HEK293 (cell line): Measurements from ENCODE around the gene PPFIA3.

Experiments used
- KLF10 ChIP-seq: fragments of 450-650 bp; IDR thresholded peaks from 2 replicates; pipeline ENCODE4 v1.5.1; 2018; ENCODE audit warnings: missing biosample characterization, mild to moderate bottlenecking, missing genetic modification characterization
- KLF9 ChIP-seq: fragments of 450-650 bp; formaldehyde crosslinking; IDR thresholded peaks from 2 replicates; pipeline ENCODE4 v1.5.1; 2016; ENCODE audit warnings: missing biosample characterization, missing genetic modification characterization, low read depth
- ZBTB17 ChIP-seq: fragments of 450-650 bp; formaldehyde crosslinking; IDR thresholded peaks from 2 replicates; pipeline ENCODE4 v1.5.1; 2016; ENCODE audit warnings: missing biosample characterization, missing genetic modification characterization
- ZNF146 ChIP-seq: fragments of 450-650 bp; formaldehyde crosslinking; IDR thresholded peaks from 2 replicates; pipeline ENCODE4 v1.5.1; 2016; ENCODE audit warnings: missing biosample characterization, missing genetic modification characterization
- ZNF211 ChIP-seq: fragments of 450-650 bp; formaldehyde crosslinking; IDR thresholded peaks from 2 replicates; pipeline ENCODE4 v1.5.1; 2016; ENCODE audit warnings: low read depth, missing biosample characterization, missing genetic modification characterization
- ZNF830 ChIP-seq: fragments of 450-650 bp; IDR thresholded peaks from 2 replicates; pipeline ENCODE4 v1.5.0; 2018; ENCODE audit warnings: missing biosample characterization, missing genetic modification characterization, low read depth, mild to moderate bottlenecking, moderate library complexity
- ZNF843 ChIP-seq: fragments of 450-650 bp; formaldehyde crosslinking; IDR thresholded peaks from 2 replicates; pipeline ENCODE4 v1.5.1; 2016; ENCODE audit warnings: missing biosample characterization, missing genetic modification characterization
- TF ChIP-seq, protein P1 (sequence below): fragments of 450-650 bp; formaldehyde crosslinking; IDR thresholded peaks from 2 replicates; pipeline ENCODE4 v1.5.1; 2016; ENCODE audit warnings: missing biosample characterization, missing genetic modification characterization
- TF ChIP-seq, protein P2 (sequence below): fragments of 450-650 bp; formaldehyde crosslinking; IDR thresholded peaks from 2 replicates; pipeline ENCODE4 v1.5.1; 2017; ENCODE audit warnings: missing biosample characterization, missing genetic modification characterization
- TF ChIP-seq, protein P3 (sequence below): fragments of 450-650 bp; formaldehyde crosslinking; IDR thresholded peaks from 2 replicates; pipeline ENCODE4 v1.5.1; 2016; ENCODE audit warnings: missing biosample characterization, missing genetic modification characterization
- TF ChIP-seq, protein P4 (sequence below): fragments of 450-650 bp; formaldehyde crosslinking; IDR thresholded peaks from 2 replicates; pipeline ENCODE4 v1.5.1; 2016; ENCODE audit warnings: missing biosample characterization, missing genetic modification characterization

DNA sequence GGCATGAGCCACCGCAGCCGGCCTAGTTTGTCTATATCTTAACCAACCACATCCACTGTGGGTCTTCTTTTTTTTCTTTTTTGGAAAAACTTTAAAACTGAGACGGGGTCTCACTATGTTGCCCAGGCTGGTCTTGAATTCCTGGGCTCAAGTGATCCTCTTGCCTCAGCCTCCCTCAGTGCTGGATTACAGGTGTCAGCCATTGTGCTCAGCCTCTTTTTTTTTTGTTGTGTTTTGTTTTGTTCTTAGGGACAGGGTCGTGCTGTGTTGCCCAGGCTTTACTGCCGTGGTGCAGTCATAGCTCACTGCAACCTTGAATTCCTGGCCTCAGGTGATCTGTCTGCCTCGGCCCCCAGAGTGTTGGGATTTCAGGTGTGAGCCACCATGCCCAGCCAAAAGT, 26.7 kb upstream of the PPFIA3 start:
- TF ChIP-seq, protein P1, sequence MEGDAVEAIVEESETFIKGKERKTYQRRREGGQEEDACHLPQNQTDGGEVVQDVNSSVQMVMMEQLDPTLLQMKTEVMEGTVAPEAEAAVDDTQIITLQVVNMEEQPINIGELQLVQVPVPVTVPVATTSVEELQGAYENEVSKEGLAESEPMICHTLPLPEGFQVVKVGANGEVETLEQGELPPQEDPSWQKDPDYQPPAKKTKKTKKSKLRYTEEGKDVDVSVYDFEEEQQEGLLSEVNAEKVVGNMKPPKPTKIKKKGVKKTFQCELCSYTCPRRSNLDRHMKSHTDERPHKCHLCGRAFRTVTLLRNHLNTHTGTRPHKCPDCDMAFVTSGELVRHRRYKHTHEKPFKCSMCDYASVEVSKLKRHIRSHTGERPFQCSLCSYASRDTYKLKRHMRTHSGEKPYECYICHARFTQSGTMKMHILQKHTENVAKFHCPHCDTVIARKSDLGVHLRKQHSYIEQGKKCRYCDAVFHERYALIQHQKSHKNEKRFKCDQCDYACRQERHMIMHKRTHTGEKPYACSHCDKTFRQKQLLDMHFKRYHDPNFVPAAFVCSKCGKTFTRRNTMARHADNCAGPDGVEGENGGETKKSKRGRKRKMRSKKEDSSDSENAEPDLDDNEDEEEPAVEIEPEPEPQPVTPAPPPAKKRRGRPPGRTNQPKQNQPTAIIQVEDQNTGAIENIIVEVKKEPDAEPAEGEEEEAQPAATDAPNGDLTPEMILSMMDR (tag by site-specific recombination) = no peak
- no peak for TF ChIP-seq KLF9 (tag by site-specific recombination)
- TF ChIP-seq, protein P2, sequence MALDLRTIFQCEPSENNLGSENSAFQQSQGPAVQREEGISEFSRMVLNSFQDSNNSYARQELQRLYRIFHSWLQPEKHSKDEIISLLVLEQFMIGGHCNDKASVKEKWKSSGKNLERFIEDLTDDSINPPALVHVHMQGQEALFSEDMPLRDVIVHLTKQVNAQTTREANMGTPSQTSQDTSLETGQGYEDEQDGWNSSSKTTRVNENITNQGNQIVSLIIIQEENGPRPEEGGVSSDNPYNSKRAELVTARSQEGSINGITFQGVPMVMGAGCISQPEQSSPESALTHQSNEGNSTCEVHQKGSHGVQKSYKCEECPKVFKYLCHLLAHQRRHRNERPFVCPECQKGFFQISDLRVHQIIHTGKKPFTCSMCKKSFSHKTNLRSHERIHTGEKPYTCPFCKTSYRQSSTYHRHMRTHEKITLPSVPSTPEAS = no peak
- TF ChIP-seq ZBTB17 (tag by site-specific recombination) = no peak
- no peak for TF ChIP-seq ZNF146 (tag by site-specific recombination)
- TF ChIP-seq, protein P3, sequence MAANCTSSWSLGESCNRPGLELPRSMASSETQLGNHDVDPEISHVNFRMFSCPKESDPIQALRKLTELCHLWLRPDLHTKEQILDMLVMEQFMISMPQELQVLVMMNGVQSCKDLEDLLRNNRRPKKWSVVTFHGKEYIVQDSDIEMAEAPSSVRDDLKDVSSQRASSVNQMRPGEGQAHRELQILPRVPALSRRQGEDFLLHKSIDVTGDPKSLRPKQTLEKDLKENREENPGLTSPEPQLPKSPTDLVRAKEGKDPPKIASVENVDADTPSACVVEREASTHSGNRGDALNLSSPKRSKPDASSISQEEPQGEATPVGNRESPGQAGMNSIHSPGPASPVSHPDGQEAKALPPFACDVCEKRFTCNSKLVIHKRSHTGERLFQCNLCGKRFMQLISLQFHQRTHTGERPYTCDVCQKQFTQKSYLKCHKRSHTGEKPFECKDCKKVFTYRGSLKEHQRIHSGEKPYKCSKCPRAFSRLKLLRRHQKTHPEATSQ (tag by site-specific recombination) = no peak
- TF ChIP-seq ZNF211 = no peak
- no peak for TF ChIP-seq ZNF843
- TF ChIP-seq, protein P4, sequence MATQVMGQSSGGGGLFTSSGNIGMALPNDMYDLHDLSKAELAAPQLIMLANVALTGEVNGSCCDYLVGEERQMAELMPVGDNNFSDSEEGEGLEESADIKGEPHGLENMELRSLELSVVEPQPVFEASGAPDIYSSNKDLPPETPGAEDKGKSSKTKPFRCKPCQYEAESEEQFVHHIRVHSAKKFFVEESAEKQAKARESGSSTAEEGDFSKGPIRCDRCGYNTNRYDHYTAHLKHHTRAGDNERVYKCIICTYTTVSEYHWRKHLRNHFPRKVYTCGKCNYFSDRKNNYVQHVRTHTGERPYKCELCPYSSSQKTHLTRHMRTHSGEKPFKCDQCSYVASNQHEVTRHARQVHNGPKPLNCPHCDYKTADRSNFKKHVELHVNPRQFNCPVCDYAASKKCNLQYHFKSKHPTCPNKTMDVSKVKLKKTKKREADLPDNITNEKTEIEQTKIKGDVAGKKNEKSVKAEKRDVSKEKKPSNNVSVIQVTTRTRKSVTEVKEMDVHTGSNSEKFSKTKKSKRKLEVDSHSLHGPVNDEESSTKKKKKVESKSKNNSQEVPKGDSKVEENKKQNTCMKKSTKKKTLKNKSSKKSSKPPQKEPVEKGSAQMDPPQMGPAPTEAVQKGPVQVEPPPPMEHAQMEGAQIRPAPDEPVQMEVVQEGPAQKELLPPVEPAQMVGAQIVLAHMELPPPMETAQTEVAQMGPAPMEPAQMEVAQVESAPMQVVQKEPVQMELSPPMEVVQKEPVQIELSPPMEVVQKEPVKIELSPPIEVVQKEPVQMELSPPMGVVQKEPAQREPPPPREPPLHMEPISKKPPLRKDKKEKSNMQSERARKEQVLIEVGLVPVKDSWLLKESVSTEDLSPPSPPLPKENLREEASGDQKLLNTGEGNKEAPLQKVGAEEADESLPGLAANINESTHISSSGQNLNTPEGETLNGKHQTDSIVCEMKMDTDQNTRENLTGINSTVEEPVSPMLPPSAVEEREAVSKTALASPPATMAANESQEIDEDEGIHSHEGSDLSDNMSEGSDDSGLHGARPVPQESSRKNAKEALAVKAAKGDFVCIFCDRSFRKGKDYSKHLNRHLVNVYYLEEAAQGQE (tag by site-specific recombination) = no peak
- no peak for TF ChIP-seq ZNF830 (tag by site-specific recombination)
- TF ChIP-seq KLF10 (tag by site-specific recombination) = no peak
